OCI-LY3 (cell line): Measurements from ENCODE around the gene DAZAP1.

Experiments
- EZH2phosphoT487 ChIP-seq: fragments of 200-600 bp; shearing (Covaris generic); IDR thresholded peaks from 2 replicates; pipeline ENCODE4 v1.6.1; 2018; ENCODE audit warnings: antibody characterized with exemption, mixed run types, low read depth
- TF ChIP-seq, protein P1 (sequence below): fragments of 200-600, 300-600 bp; sonication (generic); IDR thresholded peaks from 2 replicates; pipeline ENCODE4 v1.5.1; 2014; ENCODE audit warnings: antibody characterized with exemption, low read length, low read depth

DNA sequence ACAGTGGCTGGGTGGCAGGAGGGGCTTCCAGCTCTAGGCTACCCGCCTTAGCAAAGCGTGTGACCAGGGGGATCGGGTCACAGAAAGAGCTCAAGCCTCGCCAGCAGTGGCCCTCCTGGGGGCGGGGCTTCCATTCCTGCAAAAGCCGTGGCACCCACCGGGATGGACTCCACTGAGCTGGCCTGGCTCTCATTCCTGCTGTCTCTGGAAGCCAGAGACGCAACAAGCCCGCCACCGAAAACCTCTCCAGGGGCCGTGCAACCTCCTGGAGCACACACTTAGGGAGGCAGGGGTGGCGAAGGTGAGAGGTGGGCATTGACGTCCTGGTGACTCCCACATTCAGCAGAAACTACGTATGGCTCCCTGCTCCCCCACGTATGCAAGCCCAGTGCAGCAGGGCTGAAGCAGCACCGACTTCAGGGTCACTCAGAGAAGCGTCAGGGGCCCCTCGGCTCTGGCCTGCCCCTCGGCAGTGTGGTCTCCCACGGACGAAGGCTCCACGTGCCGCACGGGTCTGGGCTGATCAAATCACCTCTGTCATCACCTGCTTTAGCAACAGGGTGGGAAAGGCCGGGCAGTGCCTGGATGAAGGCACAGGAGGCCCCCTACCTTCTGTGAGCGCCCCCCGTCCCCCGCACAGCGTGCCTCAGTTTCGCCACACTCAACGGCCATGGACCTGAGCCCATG lies 68.5 kb downstream of the DAZAP1 start:
- TF ChIP-seq, protein P1, sequence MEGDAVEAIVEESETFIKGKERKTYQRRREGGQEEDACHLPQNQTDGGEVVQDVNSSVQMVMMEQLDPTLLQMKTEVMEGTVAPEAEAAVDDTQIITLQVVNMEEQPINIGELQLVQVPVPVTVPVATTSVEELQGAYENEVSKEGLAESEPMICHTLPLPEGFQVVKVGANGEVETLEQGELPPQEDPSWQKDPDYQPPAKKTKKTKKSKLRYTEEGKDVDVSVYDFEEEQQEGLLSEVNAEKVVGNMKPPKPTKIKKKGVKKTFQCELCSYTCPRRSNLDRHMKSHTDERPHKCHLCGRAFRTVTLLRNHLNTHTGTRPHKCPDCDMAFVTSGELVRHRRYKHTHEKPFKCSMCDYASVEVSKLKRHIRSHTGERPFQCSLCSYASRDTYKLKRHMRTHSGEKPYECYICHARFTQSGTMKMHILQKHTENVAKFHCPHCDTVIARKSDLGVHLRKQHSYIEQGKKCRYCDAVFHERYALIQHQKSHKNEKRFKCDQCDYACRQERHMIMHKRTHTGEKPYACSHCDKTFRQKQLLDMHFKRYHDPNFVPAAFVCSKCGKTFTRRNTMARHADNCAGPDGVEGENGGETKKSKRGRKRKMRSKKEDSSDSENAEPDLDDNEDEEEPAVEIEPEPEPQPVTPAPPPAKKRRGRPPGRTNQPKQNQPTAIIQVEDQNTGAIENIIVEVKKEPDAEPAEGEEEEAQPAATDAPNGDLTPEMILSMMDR, result no peak
- no peak for TF ChIP-seq EZH2phosphoT487
